Measurements from ENCODE around the gene IQCH. TPM values are rescaled to one million over a fixed set of nuclear protein-coding genes. Genes with fewer than 3 reads are reported as not detected.
A peak's percentile ranks its signal among the peaks of the same experiment; 100 is the strongest.

The IQCH gene
- total RNA-seq, 2 donors from 2014 or later: 1.6 to 6.7 TPM

GRCh38 chr15:67405208-67406191 lies 150.9 kb downstream of the IQCH start:
- TF ChIP-seq CTCF (IDR thresholded peaks at IDR 0.05) (no peak), POLR2A (IDR thresholded peaks at IDR 0.05) (no peak)
- no peaks in the 10 kb centered on the region for H3K9me3 ChIP-seq
- no peak overlapping the region for H3K4me3 ChIP-seq
- H3K27ac ChIP-seq: no peak overlapping the region
- peaks cover 7% of the 10 kb centered on the region for H3K4me1 ChIP-seq
- intact Hi-C loops (cut with DNase I): no loop called here
- peak in 2 of 4 donors; percentile 9 to 39 for DNase-seq
- H3K27me3 ChIP-seq: no peaks in the 10 kb centered on the region
- no peak for ATAC-seq
- WGBS, 2 donors: 68 to 69% methylated on average over 4 of the region's 4 CpGs
- no peaks in the 10 kb centered on the region for H3K36me3 ChIP-seq (replicated peaks in 1 of 2; ENCODE audit: insufficient read depth in 1 of 2, low read depth in 2 of 2)

GRCh38 chr15:67406257-67406861 lies 151.8 kb downstream of the IQCH start:
- Histone ChIP-seq H3K27ac (no peak overlapping the region), H3K4me1 (peaks cover 7% of the 10 kb centered on the region), H3K36me3 (replicated peaks in 1 of 2; ENCODE audit: insufficient read depth in 1 of 2, low read depth in 2 of 2) (no peaks in the 10 kb centered on the region), H3K9me3 (no peaks in the 10 kb centered on the region), H3K27me3 (no peaks in the 10 kb centered on the region), H3K4me3 (no peak overlapping the region)
- ATAC-seq: no peak
- intact Hi-C loops (cut with DNase I): no loop called here
- 55 to 94% methylated on average over 1 of the region's 1 CpG for WGBS, 2 donors
- DNase-seq: peak in 1 of 4 donors; percentile 9
- no peak for TF ChIP-seq POLR2A (IDR thresholded peaks at IDR 0.05)
- no peak for TF ChIP-seq CTCF (IDR thresholded peaks at IDR 0.05)

GRCh38 chr15:67407786-67408185 lies 153.2 kb downstream of the IQCH start:
- TF ChIP-seq POLR2A (IDR thresholded peaks at IDR 0.05) (no peak), CTCF (IDR thresholded peaks at IDR 0.05) (no peak)
- no peaks in the 10 kb centered on the region for H3K9me3 ChIP-seq
- 81 to 92% methylated on average over 8 of the region's 8 CpGs for WGBS, 2 donors
- H3K27ac ChIP-seq: no peak overlapping the region
- DNase-seq (no peak), ATAC-seq (no peak)
- intact Hi-C loops (cut with DNase I): no loop called here
- H3K36me3 ChIP-seq (replicated peaks in 1 of 2; ENCODE audit: insufficient read depth in 1 of 2, low read depth in 2 of 2): no peaks in the 10 kb centered on the region
- no peaks in the 10 kb centered on the region for H3K27me3 ChIP-seq
- H3K4me3 ChIP-seq: no peak overlapping the region
- H3K4me1 ChIP-seq: peaks cover 7% of the 10 kb centered on the region

GRCh38 chr15:67409175-67409574 lies 154.6 kb downstream of the IQCH start:
- Histone ChIP-seq H3K9me3 (no peaks in the 10 kb centered on the region), H3K27me3 (no peaks in the 10 kb centered on the region), H3K4me1 (peaks cover 7% of the 10 kb centered on the region), H3K27ac (no peak overlapping the region), H3K36me3 (replicated peaks in 1 of 2; ENCODE audit: insufficient read depth in 1 of 2, low read depth in 2 of 2) (no peaks in the 10 kb centered on the region), H3K4me3 (no peak overlapping the region)
- intact Hi-C loops (cut with DNase I): no loop called here
- 89 to 93% methylated on average over 6 of the region's 6 CpGs for WGBS, 2 donors
- DNase-seq: no peak
- TF ChIP-seq CTCF (IDR thresholded peaks at IDR 0.05): no peak
- no peak for ATAC-seq

All from body of pancreas (tissue), 4 donors.